ENCODE results near the gene DDHD1.
"Not testable (repeated sequence)": the region's sequence is repeated elsewhere in the genome, so short reads cannot be mapped to it uniquely, and the experiment has no call there.

Gene DDHD1

DNA sequence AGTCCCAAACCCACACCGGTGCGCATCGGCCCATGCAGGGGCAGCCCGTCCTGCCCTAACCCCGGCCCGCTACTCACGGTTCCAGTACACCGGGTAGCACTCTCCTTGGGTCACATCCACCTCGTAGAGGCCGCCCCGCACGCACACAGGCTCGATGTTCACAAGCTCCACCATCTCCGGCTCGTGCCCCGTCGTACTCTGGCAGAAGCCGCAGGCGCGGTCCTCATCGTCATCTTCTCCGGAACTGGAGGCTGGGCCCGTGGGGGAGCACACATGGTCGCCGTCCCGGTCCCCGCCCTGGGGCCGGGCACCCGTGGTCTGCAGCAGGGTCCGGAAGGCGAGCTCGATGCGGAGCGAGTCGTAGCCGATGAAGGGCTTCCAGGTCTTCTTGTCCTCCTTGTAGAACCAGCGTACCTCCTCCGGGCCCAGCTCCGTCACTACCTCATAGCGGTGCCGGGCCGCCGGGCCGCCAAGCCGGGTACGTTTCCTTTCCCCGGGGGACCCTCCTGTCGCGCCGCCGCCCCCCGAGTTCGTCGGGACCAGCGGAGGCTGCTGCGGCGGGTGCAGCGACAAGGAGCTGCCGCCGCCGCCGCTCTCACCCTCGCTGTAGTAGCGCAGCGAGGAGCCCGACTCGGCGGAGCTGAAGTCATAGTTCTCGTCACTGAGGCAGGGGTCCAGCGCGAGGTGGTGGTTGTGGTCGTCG lies 788 bp downstream of the DDHD1 start:
- peak; percentile 41 for DNase-seq (ENCODE audit: low read depth)

DNA sequence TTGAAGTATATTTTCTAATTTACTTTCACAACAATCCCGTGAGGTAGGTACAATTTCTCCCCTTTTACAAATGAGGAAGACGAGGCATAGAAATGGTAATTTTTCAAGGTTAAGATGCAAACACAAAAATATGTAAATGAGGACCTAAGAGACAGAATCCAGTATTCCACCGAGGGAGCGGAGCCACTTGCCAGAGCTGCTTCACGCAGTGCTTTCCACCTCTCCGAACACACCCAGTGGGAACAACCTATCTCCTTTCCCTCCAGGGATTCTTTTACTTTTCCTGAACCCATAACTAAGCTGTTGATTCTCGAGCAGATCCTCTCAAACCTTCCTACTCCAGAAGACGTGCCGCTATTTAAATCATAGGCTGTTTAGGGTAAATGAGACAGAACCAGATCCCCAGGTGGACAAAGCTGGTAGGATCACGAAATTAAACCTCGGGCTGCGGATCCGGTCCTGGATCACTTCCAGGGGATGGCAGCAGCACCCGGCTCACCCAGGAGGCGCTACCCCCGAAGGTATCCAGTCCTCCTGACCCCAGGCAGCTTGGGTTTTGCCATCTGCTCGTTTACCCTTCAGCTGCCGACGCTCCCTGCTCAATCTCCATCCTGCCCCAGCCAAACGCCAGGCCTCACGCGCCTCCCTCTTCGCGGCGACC lies 1.5 kb downstream of the DDHD1 start:
- DNase-seq (ENCODE audit: low read depth): peak; percentile 19

DNA sequence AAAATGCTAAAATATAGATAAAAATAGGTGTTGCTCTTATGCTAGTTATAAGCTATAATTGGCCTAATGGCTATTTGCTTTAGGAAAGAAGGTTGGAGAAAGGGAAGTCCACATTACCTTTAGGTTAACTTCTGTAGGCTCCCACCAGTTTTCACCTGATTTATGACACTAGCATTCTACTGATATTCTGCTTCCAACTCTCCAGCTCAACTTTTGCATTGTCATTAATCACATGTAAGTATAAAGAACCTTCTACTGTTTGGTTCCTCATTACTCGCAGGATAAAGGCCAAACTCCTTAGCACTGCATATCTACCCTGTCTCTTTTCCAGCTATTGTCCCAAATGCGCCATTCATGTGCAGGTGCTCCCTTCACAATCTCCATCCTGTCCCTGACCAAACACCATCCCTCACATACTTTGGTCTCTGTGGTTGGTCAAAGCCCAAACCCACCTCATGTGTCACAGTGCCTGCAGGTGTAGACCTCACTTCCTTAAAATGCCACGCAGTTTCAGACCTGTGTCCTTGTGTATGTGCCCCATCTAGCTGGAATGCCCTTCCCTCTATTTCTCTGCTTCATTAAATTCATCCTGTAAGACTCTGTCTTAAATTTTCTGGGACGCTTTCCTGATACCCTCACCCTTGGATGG lies 3.3 kb downstream of the DDHD1 start:
- DNase-seq (ENCODE audit: low read depth): no peak

DNA sequence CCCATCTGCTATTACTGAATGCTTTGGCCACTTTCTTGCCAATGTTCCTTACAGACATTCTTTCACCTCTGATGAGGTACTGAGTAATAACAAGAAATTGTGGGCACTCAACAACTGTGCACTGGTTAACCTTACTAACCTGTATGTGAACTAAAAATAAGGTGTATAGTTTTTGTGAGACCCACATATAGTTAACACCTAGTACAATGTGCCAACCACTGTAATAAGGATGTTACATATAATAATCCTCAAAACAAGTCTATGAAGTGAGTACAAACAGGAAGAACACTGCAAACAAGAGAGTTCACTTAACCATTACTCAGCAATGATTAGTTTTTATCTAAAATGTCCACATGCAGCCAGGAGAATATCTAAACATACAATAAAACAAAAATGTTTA lies 4.5 kb downstream of the DDHD1 start:
- no peak for DNase-seq (ENCODE audit: low read depth)

DNA sequence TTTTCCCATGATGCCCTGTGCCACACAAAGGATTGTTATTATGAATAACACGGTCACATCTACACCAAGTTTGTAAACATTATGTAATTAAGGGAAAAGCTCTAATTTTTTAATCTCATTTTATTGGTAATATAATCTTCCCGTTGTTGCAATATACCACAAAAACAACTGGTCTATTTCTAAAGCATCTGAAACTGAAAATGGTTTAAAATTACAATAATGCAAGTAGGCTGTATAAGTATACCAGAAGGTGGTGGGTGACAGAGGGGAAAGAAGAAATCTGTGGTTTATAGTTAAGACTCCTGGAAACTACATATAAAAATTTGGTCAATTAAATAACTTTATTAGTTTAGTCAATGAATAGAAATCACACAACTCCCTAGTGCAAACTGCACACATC lies 5.2 kb downstream of the DDHD1 start:
- no peak for DNase-seq (ENCODE audit: low read depth)

DNA sequence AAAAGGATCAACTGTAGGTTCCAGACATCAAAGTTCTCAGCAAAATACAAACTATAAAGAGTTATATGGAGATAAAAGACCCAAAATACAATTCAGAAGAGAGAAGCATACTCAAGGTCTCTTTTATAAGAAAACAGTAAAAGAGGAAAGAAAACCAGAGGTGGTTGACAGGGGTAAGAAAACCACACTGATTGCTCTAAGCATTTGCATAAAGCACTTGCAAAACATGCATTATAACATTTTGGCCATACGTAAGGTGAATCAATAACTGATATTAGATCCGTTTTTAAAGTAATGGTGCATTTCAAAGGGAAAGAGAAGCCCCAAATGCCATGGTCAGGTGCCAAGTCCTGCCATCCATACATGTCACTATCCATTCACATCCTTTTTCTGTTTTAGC lies 5.9 kb downstream of the DDHD1 start:
- no peak for DNase-seq (ENCODE audit: low read depth)

DNA sequence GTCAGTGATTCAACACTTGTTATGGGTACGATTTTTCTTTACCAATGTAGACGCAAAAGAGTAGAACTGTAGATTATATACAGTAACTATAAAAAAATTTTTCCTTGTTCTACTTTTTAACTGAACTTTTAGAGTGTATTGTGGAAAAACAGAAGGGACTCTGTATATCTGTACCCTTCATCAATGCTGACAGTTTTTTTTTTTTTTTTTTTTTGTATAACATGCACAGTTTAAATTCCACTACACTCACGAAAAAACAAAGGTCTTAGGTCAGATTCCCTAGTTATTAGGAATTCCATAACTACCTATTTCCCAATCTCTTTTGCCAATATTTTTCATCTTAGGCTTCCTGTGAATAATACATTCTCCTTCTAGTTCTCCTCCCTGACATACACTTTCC lies 6.4 kb downstream of the DDHD1 start:
- no peak for DNase-seq (ENCODE audit: low read depth)

DNA sequence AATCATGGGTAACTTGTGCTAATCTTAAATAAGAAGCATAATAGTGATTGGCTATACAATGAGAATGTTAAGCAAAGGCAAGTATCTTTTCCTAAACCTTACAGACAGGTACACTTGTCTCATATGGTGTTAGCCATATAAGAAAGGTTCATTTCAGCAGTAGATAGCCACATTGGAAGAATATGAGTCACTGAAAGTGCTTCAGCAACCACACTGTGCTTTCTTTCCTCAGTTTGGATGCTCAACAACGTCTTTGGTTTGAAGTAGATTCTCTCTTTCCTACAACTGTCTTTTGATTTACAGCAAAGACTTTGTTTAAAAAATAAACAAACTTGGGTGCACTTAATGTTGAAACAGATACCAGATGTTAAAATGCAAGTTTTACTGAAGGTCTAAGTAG lies 8.9 kb downstream of the DDHD1 start:
- no peak for DNase-seq (ENCODE audit: low read depth)

DNA sequence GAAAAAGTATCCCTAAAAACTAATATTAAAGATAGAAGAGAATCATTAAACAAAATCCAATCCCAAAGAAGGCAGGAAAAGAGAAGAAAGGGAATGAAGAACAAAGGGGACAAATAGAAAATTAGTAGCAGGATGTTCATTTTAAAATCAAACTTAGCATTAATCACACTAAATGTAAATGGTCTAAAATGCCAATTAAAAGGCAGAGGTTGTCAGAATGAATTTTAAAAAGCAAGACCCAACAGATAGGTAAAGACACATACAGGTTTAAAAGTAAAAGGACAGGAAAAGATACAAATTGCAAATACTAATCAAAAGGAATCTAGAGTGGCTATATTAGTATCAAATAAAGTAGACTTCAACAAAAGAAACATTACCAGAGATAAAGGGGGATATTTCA lies 12.5 kb downstream of the DDHD1 start:
- no peak for DNase-seq (ENCODE audit: low read depth)

DNA sequence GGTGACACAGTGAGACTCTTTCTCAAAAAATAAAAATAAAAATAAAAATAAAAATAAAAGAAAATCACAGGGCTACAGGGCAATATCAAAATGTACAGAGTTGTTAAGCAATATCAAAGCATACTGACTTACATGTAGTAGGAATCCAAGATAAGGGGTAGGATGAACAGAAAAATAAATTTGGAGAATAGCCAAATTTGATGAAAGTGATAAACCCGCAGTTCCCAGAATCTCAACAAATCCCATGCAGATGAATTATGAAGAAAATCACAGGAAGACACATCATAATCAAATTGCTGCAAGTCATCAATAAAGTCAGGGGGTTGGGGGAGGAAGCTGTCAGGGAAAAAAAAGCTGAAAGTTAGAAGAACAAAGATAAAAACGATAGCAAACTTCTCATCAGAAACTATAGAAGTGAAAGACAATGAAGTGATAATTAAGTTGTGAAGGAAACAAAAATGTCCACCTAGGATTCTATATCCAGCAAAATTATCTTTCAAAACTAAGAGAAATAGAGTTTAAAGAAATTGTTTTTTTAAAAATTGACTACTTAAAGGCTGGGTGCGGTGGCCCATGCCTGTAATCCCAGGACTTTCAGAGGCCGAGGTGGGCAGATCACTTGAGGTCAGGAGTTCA lies 15.4 kb downstream of the DDHD1 start:
- no peak for DNase-seq (ENCODE audit: low read depth)

DNA sequence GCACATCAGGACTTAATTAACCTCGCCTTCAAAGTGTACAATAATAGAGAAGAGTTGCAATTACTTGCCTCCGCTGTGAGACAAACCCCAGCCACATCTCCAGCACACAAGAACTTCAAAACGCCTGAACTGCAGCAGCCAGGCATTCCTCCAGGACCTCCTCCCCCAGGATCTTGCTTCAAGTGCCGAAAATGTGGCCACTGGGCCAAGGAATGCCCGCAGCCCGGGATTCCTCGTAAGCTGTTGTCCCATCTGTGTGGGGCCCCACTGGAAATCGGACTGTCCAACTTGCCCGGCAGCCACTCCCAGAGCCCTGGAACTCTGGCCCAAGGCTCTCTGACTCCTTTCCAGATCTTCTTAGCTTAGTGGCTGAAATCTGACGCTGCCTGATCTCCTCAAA lies 22.6 kb downstream of the DDHD1 start:
- DNase-seq (ENCODE audit: low read depth): not testable (repeated sequence)

DNA sequence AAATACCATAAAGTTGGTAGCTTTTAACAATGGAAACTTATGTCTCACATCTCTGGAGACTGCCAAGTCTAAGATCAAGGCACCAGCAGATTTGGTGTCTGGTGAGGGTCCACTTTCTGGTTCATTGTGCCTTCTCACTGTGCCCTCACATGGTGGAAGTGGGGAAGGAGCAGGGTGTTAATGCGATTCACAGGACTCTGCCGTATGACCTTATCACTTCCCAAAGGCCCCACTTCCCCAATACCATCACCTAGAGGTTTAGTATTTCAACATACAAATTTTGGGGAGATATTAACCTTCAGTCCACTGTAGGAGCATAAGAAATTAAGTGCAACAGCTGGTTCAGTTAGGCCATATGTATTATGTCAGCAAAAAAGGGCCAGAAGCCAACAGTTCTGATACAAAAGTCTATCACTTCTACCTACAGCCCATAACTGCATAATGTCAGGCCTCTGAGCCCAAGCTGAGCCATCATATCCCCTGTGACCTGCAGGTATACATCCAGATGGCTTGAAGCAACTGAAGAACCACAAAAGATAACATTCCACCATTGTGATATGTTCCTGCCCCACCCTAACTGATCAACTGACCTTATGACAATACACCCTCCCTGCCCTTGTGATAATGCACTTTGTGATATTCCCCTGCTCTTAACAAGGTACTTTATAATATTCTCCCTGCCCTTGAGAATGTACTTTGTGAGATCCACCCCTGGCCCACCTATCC lies 24.7 kb downstream of the DDHD1 start:
- no peak for DNase-seq (ENCODE audit: low read depth)

DNA sequence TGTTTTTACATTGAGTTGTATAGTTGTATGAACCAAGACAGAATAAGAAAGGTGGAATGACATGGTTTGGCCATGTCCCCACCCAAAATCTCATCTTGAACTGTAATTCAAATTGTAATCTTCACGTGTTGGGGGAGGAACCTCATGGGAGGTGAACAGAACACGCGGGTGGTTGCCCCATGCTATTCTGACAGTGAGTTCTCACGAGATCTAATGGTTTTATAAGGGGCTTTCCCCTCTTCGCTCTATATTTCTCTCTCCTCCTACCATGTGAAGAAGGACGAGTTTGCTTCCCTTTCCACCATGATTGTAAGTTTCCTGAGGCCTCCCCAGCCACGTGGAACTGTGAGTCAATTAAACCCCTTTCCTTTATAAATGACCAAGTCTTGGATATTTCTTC lies 25.3 kb downstream of the DDHD1 start:
- DNase-seq (ENCODE audit: low read depth): no peak

DNA sequence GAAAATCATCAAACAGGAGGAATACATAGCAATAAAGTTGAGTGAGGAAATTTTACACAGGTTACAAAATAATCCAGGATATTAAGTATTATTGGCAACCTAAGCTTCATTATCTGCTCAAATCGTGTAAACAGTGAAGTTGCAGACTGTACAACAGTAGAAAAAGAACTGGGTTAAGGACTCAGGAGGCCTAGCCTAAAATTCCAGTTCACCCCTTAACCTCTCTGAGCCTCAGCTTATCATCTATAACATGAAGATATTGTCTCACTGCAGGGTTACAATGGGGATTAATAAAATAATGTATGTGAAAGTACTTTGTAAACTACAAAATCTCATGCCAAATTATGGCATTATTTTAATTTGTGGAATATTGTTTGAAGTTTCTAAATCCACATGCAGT lies 26.0 kb downstream of the DDHD1 start:
- no peak for DNase-seq (ENCODE audit: low read depth)

DNA sequence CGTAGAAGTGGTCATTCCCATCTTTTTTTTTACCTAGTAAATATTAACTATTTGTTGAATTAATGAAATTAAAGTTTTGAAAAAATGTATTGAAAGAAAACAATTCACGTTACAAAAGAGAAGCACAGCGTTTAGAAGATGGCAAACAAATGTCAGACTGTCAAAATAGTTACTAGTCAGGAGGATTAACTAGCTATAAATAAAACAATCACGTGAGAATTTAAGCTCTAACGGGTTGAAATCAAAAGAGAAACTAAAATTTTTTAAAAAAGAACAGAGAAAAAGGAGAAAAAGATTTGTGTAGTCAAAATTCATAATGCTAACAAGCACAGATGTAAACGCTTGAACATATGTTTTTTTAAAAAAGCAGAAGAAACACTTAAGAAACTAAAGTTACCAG lies 26.4 kb downstream of the DDHD1 start:
- DNase-seq (ENCODE audit: low read depth): no peak

DNA sequence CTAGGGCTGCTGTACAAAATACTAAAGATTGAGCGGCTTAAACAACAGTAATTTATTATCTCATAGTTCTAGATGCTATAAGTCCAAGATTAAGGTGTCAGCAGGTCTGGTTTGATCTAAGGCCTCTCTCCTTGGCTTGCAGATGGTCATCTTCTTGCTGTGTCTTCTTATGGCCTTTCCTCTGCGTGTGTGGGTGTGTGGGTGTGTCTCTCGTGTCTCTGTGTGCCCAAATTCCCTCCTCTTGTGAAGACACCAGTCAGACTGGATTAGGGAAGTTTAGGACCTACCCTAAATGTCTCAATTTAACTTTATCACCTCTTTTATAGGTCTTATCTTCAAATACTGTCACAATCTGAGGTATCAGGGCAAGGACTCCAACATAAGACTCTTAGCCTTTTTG lies 28.3 kb downstream of the DDHD1 start:
- no peak for DNase-seq (ENCODE audit: low read depth)

DNA sequence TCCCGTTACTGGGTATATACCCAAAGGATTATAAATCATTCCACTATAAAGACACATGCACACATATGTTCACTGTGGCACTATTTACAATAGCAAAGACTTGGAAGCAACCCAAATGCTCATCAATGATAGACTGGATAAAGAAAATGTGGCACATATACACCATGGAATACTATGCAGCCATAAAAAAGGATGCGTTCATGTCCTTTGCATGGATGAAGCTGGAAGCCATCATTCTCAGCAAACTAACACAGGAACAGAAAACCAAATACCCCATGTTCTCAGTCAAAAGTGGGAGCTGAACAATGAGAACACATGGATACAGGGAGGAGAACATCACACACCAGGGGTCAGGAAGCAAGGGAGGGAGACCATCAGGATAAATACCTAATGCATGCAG lies 31.7 kb downstream of the DDHD1 start:
- DNase-seq (ENCODE audit: low read depth): not testable (repeated sequence)

DNA sequence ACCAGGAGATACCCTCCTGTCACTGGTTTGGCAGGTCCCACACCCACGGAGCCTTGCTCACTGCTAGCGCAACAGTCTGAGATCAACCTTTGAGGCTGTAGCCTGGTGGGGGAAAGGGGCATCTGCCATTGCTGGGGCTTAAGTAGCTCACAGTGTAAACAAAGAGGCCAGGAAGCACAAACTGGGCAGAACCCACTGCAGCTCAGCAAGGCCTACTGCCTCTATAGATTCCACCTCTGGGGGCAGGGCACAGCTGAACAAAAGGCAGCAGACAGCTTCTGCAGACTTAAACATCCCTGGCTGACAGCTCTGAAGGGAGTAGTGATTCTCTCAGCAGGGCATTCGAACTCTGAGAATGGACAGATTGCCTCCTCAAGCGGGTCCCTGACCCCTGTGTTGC lies 35.6 kb downstream of the DDHD1 start:
- DNase-seq (ENCODE audit: low read depth): not testable (repeated sequence)

DNA sequence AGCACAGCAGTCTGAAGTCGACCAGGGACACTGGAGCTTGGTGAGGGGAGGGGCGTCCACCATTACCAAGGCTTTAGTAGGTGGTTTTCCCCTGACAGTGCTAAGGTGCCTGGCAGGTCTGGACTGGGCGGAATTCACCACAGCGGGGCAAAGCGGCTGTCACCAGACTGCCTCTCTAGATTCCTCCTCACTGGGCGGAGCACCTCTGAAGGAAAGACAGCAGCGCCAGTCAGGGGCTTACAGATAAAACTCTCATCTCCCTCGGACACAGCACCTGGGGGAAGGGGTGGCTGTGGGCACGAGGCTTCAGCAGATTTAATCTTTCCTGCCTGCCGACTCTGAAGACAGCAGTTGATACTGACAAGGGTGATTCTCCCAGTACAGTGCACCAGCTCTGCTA lies 39.1 kb downstream of the DDHD1 start:
- DNase-seq (ENCODE audit: low read depth): no peak

DNA sequence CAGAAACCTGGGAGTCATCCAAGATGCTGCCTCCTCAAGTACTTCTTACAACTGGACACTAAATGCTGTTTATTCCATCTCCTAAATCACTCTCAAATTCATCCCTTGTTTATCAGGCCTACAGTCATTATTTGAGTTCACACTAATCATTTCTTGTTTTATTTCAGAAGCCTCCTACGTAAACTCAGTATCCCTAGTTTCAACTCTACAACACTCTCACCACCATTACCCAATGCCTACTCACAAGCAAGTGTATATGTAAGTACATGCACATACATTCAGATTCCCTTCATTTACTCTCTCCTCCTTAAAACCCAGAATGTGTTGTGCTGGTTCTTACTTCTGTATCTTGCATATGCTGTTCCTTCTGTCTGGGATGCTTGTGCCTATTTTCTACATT lies 43.0 kb downstream of the DDHD1 start:
- no peak for DNase-seq (ENCODE audit: low read depth)

DNA sequence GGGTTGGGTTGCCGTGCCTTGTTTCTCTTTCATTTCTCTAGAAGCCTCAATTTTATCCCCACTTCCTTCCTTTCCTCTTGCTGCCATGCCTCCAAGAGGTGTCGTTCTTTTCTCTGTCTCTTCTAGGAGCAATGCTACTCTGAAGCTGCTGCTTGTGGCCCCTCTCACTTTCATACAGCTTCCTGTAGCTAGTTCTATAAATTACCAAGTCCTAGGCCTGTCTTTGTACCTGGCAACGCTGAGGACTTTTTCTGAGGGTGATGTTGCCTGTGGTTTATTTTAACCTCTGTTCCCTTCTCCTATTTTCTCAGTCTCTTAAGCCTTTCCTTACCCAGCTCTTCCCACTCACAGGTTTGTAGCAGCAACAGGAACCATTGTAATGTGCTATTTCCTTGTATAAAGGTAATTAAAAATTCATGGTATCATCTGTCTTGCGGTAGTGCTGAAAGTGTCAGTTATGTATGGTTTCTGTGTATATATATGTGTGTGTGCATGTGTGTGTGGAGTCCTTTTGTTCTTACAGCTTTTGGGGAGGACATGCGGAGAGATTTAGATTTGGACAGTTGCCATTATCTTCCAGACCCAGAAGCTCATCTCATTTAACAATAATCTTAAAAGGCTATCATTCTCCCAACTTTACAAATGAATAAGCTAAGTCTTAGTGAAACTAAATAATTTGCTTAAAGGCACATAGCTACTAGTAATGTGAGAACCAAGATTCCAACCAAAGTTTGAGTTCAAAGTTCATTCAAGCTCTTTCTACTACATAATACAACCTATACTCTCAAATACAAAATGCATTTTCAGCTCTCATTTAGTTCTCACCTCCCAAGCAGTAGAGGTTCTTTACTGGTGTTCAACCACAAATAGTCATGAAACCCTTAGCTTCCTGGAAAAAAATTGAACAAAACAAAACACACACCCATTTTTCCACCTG lies 43.8 kb downstream of the DDHD1 start:
- DNase-seq (ENCODE audit: low read depth): peak; percentile 21

Measured in T follicular helper cell (primary cell).